NCI-H748 (cell line): Measurements from ENCODE around the gene HELZ.
A peak's percentile ranks its signal among the peaks of the same experiment; 100 is the strongest.
"Not testable (repeated sequence)": the region's sequence is repeated elsewhere in the genome, so short reads cannot be mapped to it uniquely, and the experiment has no call there.

Source experiments
- DNase-seq: peaks from one replicate; lab custom pipeline; 2025; ENCODE audit not compliant: unreplicated experiment; lab: John Stamatoyannopoulos, UW

Gene HELZ

DNA sequence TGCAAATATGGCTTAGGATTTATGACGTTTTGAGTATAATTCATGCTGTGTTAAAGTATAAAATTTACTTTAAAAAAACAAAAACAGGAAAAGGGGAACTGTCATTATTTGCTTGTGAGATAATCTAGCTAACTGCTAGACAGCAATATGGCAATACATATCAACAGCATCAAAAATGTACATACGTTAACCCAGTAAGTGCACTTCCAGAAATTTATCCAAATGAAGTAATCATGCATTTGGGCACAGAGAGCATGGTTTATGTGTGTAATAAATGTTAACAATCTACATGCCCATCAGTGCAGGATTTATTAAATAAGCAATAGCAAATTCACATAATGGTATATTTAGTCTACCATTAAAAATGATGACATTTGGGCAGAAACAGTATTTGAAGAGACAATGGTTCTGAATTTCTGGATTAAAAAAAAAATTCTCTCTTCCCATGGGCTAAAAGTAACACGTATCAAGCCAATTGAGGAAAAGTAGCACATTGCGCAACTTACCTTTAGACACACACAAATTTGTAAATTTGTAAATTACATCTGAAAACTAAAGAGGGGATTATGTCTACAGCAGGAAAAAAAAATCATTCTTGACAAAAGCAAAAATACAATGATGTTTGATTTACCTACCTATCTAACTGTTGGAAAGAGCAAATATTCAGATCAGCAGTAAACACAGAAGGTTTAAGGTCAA, 120.4 kb downstream of the HELZ start:
- DNase-seq: peak; percentile 12

DNA sequence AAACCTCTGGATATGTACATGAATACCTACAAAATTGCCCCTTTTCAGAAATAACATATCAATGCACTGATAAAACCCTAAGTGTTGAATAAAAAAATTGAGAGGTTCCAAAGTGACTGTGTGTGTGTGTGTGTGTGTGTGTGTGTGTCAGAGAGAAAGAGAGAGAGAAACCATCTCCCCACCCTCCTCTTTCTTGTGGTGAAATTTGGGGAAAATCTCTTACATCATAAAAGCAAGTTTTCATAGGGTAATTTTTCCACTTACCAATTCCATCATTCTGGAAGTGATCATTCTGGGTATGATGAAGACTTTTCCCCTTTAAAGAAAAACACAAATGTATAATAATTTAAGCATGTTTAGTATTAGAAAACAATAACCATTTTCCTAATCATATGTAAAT, 121.3 kb downstream of the HELZ start:
- DNase-seq: no peak

DNA sequence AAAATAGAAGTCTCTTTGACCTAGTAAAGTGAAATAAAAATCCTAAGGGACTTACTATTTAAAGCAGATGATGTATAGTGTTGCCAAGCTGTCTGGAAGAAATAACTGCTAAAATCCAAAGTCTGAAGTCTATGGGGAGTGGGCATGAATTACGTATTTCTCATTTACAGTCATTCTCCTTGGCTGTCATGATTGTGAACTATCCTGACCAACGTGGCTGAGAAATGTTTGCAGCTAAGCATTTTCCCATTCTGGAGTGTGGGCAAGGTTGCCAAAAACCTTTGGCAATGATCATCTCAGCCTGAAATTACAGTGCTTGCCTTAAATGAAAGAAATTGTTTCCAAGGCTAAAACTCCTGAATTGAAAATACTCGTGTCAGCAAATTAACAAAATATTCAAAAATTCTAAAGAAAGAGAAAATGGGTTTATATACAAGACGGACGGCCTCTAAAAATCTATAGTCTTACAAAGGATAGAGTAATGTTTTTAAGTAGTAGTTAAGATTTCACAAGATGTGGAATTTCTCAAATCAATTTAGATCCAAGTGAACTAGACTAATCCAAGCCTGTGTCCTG, 123.6 kb downstream of the HELZ start:
- DNase-seq: no peak

DNA sequence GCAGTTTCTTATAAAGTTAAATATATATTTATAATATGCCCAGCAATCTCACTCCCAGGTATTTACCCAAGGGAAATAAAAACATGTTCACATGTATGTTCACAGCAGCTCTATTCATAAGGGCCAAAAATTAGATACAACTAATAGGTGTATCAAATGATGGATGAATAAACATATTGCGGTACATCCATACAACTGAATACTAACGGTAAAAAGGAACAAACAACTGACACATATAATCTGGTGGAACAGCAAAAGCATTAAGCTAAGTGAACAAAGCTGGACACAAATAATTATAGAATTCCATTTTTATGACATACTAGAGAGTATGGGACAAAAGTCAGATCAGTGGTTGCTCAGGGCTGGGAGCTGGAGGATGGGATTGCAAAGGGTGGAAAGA, 125.9 kb downstream of the HELZ start:
- DNase-seq: no peak

DNA sequence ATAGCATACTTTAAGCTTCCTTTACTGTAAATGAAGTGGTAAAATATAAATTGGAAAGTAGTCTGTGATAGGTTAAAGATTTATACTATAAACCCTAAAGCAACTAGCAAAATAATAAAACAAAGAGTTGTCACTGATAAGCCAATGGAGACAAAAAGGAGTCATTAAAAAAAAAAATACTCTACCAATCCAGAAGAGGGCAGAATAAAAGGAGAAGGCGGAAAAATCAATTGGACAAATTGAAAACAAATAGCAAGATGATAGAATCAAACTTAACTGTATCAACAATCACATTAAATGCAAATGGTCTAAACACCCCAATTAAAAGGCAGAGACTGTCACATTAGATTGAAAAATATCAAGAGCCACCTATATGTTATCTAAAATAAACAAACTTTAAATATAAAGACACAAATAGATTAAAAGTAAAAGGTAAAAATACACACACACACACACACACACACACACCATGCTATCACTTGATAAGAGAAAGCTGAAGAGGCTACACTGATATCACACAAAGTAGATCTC, 128.9 kb downstream of the HELZ start:
- no peak for DNase-seq

DNA sequence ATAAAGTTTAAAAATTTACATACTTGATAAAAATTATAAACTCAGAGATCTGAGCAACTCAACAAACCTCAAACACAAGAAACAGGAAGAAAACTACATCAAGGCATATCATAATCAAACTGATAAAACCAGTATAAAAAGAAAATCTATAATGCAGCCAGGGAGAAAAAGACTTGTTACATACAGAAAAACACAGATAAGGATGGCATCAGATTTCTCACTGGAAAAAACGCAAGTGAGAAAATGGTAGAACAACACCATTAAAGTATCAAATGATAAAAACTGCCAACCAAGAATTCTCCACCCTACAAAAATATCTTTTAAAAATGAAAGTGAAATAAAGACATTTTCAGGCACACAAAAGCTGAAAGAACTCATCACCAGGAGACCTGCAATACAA, 129.6 kb downstream of the HELZ start:
- DNase-seq: no peak

DNA sequence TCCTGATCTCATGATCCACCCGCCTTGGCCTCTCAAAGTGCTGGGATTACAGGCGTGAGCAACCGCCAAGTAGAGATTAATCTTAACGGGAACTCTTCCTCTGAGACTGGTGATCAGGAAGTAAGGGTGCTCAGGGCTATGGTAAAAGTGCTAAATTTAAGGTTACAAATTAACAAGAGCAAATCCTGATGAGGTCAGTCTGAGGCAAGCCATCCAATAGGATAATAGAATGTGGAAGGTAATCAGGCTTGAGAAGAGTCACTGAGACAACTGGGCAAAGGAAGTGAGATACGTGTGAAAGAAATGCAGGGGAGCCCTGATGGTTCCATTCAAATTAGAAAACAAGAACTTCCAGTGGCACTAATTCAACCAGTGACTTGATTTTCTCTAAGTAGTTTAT, 131.5 kb downstream of the HELZ start:
- no peak for DNase-seq

DNA sequence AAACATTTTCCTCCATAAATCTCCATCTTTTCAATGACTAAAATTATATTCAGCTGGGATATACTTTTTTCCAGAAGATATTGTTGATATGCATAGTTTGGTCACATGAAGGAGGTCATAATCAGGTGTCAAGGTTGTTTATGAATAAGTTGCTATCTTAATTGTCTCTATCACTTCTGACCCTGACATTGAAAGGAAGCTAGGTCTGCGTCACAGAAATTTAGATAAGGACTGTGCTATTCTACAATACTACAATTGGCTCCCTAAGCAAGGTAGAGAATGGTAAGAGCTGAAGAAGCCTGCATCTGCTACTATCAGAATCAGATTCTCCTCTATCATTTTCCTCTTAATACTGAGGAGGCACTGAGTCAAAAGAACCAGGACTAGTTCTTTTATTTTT, 133.2 kb downstream of the HELZ start:
- DNase-seq: no peak

DNA sequence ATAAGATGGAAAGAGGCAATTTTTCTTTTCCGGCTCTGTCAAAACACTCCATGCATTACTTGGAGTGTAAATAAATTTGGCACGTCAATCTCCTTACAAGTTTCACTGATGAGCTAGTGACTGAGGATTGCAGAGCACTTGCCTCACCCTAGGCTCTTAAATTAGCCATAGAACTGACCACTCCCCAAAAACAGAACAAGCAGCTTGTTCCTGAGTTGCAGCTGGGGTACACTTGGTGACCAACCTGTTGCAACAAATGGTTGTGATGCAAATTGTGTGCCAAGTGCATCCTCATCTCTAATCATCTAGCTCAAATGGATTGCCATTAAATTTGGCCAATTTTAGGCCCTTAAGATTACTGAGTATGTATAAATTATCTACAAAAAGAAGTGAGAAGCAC, 133.7 kb downstream of the HELZ start:
- no peak for DNase-seq

DNA sequence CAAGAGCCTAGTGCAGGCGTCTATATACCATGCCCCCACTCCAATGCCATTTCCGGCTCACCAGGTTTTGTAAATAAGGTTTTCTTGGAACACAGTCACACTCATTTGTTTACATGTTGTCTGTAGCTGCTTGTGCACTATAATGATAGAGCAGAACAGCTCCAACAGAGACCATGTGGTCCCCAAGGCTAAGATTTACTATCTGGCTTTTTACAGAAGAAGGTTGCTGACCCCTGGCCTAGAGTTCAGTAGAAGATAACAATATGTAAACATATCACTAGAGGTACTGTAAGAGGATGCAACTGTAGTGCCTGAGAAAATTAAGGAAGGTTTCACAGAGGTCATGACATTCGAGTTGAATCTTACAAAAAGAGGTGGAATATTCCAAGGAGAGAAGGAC, 134.4 kb downstream of the HELZ start:
- no peak for DNase-seq

DNA sequence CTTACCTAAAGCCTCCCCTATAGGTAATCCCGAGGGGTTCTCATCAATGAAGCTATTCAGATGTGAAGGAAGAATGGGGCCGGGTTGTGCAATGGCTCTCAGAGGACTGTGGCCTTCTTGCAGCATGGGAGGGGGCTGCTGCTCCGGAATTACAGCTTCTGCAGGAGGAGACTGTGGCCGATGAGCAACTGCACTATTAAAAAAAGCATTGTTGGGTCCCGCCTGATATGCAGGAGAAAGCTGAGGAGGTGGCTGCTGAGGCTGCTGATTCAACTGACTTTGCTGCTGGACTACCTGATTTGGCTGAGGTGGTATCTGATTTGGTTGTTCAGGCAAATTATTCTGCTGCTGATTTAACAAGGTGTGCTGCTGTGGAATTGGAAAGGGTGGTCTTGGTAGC, 135.9 kb downstream of the HELZ start:
- DNase-seq: no peak

DNA sequence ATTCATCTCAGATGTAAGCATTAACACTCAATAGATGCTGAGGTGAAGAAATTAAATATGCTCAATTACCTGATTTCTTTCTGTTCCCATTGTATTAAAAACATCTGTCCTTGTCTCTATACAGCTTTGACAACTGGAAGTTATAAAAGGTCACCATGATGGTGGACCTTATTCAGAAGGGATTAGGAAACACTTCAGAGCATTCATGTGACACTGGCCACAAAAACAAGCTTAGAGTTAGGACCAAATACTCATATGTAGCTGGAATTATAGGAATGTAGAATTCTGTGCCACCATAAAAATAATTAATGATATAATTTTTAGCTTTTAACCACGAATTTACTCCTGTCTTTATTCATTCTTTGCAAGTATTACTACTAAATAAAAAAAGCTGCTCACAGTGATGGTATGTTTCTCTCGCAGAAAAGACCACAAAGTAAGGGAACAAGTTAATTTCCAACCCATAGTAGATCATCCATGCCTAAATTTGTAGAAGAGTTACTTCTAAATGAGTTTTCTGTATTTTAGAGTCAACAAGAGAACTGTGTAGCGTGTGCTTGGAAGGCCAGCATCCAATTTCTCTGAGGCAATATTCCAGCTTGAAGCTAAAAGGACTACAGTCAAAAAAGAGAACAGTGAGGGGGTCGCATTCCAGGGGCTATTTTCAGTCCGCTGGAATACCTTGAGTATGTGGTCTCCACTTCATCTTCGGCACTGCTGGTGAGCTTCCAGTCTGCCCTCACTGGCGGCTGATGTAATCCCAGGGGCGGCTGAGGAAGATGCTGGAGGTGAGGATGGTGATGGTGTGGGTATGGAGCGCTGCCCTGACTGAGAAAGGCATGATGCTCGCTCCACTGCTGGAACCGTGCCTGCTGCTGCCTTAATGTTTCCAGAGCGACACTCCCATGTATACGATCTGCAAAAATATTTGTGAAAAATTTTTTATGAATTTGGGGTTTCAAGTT, 136.9 kb downstream of the HELZ start:
- DNase-seq: no peak

DNA sequence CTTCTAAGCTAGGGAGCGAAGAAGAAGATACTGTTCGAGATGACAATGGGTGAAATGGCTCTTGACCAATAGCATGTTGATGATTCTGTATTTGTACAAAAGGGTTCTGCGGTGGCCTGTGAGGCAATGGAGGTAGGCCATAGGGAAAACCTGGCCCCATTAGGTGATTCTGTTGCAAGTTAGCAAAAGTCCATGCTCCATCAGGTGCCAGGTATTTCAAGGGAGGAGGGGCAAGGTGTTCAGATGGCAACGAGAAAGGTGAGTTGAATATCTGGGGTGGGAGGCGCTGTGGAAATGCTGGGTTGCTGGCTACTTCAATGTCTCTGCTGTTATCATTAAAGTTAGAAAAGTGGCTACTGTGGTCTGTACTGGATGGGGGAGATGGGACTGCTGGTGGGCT, 137.8 kb downstream of the HELZ start:
- no peak for DNase-seq

DNA sequence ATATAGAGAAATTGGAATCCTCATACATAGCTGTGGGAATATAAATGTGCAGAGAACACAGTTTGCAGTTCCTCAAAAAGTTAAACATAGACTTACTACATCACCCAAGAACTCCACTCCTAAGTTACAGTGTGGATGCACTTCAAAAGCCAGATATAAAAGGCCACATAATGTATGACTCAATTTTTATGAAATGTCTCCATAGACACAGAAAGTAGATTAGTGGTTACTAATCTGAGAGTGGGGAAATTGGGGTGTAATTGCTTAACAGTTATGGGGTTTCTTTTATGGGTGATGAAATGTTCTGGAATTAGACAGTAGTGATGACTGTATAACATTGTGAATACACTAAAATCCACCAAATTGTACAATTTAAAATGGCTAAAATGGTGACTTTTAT, 139.8 kb downstream of the HELZ start:
- DNase-seq: no peak

DNA sequence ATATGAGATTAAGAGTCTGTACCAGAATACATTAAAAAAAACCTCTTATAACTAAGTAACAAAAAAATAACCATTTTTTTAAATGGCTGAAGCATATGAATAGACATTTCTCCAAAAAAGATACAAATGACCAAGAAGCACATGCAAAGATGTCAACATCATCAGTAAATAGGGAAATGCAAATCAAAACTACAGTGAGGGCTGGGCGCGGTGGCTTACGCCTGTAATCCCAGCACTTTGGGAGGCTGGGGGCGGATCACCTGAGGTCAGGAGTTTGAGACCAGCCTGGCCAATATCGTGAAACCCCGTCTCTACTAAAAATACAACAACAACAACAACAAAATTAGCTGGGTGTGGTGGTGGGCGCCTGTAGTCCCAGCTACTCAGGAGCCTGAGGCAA, 140.4 kb downstream of the HELZ start:
- DNase-seq: not testable (repeated sequence)

DNA sequence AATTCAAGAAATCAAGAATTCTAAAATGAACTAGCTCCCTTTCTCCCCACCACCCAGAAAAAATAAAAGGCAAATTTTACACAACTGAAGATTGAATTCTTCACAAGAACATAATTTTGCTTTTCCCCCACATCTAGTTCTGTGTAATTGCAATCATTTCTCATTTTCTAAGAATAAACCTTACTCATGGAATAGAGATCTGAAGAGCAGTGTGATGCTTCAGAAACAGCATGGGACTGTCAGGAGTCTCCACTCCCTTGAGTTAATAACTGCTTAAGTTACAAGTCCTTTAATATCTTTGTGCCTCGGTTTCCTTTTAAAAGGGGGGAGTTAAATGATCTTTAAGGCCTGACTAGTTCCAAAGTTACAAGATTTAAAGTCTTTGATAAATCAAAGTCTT, 147.0 kb downstream of the HELZ start:
- no peak for DNase-seq

DNA sequence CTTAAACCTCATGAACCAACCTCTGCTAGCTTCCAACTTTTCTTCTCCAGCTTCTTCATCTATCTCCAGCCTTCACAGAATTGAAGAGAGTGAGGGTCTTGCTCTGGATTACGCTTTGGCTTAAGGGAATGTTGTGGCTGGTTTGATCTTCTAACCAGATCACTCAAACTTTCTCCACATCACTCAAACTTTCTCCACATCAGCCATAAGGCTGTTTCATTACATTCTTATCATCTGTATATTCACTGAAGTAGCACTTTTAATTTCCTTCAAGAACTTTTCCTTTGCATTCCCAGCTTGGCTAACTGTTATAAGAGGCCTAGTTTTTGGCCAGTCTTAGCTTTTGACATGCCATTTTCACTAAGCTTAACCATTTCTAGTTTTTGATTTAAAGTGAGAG, 148.4 kb downstream of the HELZ start:
- DNase-seq: no peak

DNA sequence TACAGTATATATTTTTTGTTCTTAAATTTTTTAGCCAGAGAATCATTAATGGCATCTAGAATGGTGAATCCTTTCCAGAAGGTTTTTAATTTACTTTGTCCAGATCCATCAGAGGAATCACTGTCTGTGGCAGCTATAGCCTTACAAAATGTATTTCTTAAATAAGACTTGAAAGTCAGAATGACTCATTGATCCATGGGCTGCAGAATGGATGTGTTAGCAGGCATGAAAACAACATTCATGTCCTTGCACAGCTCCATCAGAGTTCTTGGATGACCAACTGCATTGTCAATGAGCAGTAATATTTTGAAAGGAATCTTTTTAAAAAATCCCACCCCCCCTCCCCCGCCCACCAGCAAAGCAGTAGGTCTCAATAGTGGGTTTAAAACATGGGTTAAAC, 149.2 kb downstream of the HELZ start:
- DNase-seq: no peak

DNA sequence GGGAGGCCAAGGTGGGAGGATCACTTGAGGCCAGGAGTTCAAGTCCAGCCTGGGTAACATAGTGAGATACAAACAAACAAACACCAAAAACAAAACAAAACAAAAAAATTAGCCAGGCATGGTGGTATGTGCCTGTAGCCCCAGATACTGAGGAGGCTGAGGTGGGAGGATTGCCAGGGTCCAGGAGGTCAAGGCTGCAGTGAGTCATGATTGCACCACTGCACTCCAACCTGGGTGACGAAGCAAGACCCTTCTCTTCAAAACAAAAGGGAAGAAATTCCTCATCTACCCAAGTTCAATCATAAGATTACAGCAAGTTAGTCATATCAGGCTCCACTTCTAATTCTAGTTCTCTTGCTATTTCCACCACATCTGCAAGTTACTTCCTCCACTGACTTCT, 149.7 kb downstream of the HELZ start:
- DNase-seq: not testable (repeated sequence)

DNA sequence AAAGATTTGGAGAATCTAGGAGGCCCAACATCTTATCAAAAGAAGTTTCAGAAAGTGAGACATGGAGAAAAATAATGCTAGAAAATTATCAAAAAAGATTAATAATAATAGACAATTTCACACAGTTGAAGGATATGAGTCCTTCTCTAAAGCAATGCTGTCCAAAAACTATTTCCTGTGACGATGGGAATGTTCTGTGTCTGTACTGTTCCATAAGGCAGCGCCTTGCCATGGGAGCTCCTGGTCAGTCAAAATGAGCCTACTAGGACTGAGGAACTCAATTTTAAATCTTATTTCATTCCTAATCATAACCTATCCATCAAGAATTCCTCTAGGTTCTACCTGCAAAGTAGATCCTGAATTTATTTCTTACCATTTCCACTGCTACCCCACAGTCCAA, 151.6 kb downstream of the HELZ start:
- no peak for DNase-seq

DNA sequence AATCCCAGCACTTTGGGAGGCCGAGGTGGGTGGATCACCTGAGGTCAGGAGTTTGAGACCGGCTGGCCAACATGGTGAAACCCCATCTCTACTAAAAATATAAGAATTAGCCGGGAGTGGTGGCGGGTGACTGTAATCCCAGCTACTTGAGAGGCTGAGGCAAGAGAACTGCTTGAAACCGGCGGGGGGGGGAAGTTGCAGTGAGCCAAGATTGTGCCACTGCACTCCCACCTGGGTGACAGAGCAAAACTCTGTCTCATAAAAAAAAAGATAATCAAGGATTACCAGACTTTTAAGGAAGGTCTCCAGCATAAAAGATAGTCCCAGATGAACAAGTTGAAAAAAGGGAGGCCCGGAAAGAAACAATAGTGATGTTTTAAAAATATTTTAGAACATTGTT, 152.3 kb downstream of the HELZ start:
- DNase-seq: not testable (repeated sequence)

DNA sequence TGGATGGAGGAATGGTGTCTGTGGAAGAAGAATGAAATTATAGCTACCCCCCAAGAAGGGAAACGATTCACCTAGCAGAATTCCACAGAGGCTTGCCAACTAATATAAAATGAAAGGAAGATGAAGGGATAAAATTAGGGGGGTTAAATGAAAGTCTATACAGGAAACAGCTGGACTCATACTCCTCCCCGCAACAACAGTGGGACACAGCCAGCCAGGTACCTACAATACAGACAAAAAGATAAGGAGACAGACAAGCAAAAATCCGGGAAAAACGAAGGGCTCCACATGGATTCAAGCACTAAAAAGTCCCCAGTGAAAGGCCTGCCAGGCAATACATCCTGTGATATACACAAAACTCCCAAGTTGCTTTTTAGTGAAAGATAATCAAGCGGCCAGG, 152.7 kb downstream of the HELZ start:
- no peak for DNase-seq
